HL-60/S4 treated with retinoic acid at 250 ng/mL for 4 days and 3 days (cell line): ENCODE results near the gene RAMACL.

Experiments
- in situ Hi-C: fragments of 300-500 bp; cut with MboI; formaldehyde crosslinking; loops from 2 replicates; pipeline ENCODE4 v1.7.0; 2022; ENCODE audit warnings: low sequenced_read_pairs

Gene RAMACL

DNA sequence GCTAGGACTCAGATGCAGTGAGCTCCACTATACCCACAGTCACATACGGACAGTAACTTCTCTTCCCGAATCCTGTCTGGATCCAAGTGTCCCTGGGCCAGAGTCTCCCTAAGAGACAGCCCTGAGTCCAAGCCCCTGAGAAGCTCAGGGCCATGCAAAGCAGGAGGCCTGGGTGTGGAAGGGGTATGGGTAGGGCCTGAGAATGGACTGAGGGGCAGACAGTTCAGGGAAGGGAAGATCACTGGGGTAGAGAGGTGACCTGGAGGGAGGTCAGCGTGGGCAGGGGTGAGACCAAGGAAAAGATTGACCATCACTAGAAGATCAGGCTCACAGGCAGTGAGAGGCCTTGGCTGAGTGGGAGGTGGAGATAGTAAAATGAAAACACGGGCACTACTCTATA is 31.8 kb upstream of the RAMACL start:
- in situ Hi-C loops, result no loop called here

DNA sequence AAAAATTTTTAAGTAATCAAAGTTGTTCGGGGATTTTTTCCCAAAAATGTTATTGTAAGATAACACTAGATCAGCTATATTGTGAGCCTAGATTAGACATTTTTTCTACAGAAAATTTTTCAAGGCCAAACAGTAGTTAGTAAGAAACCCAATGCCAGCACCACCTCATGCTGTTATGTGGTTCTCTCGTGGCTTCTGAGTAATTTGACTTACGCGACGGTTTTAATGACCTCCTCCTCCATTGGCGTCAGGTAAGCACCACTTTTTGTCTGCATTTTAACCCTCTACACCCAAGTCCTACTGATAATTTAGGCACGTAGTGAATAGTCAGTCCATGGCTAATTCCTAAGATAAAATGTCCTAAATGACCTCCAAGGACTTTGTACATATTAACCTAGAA is 30.9 kb upstream of the RAMACL start:
- in situ Hi-C loops, result no loop called here

DNA sequence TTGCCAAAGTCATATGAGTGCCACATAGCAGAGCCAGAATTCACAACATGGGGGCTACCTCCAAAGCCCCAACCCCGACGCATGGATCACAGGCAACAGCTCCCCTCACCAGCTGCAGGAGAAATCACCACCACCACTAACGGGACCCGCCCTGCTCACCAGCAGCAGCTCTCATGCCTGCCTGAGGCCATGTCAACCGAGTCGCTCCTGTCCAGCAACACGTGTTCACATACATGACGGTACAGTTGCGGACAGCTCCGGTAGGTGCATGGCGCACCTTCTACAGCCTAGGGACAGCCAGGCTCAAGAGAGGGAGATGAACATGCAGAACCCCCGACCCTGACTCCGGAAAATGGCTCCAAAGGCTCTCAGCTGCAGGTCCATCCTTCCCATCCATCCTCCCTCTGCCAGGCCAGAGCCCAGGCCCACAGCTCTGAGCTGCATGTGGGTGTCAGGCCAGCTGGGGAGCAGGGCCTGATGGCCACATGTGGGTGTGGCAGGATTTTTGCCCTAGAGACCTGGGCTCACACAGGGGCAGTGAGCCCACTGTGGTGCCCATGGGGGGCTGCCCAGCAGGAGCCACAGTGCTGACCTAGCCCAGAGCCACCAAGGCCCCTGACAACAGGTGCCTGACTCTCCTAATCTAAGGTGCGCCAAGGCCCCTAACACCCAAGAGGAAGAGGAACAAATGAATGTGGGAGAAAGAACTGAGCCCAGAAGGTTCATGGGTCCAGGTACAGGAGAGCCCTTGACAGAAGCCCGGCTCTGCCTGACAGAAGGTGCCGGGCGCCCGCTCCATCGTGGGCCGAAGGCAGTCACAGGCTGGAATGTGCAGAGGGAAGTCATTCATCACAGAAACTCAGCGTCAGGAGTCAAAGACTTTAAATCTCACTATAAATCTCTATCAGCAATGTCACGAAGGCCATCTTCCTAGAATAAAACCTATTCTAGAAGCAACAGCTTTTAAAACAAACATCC is 30.1 kb upstream of the RAMACL start:
- in situ Hi-C loops, result no loop called here

GRCh38 chr6:166615059-166615770 is 28.7 kb upstream of the RAMACL start:
- in situ Hi-C loops, result no loop called here

GRCh38 chr6:166614589-166614988 is 28.1 kb upstream of the RAMACL start:
- in situ Hi-C loops, result no loop called here

DNA sequence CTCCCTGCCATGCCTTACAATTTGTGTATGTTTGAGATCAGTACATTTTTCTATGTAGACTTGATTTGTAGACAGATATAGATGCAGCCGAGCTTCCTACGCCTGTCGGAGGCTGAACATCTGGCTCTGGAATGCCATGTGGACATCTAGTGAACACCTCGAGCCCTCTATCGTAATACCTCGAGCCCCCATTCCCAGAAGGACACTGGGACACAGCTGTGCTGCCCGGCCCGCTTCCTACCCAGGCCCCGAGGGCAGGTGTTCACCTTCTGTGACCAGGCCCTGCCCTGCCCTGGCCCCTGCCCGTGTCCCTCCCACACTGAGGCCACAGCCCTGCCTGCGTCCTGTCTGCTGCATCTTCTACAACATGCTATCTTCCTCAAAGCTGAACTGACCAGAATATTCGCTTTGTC is 27.7 kb upstream of the RAMACL start:
- in situ Hi-C loops, result no loop called here

DNA sequence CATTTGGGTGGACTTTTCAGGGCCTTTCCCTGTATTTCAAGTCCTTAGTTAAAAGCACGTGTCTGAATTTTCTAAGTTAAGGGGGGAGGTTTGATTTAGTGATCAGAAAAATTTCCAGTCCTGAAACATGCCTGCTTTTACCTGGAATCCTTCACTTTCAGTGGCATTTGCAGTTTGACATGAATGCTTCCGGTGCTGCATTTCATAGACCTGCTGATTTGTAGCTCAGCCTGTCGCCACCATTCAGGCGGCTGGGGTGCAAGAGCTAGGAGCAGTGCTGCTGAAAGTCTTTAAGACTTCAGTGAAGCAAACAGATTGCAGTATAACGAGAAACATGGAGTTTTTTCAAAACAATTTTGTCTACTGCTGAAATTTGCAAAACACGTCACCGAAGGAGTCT is 26.5 kb upstream of the RAMACL start:
- in situ Hi-C loops, result no loop called here

DNA sequence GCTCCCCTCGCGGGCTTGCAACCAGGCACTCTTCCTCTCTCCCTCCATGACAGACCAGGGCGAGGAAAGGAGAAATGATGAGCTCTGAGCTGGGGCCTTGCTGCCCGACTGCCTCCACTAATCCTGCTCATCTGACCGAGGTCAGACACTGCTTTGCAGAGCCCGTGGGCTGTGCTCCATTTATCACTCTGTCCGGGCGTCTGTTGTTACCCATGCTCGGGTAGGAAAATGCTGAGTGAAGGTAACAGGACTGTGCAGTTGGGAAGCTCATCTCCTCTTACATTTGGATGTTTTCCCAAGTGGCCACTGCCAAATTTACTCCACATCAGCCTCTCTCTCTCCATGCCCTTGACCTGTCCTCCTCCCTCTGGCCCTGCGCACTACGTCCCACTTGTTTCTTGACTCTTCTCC is 26.0 kb upstream of the RAMACL start:
- in situ Hi-C loops, result no loop called here

DNA sequence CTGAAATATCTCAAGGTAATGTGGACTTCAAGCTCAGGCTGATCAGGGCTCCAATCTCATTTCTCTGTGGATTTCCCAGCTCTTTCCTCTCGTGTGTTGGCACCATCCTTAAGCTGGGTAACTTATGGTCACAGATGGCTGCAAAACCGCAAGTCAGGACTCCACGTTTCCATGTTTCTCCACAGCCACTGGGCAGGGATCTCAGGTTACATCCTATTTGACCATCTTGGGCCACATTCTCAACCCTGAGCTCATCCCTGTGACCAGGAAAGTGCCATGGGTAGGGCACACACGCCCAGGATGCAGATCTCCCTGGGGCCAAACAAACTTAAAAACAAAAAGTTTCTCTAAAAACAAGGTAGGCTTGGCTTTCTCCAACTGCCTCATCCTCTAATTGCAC is 25.2 kb upstream of the RAMACL start:
- in situ Hi-C loops, result no loop called here

- in situ Hi-C loops, result no loop called here
These were observed 23.6 kb upstream of the RAMACL start for GRCh38 chr6:166610069-166610468.

- in situ Hi-C loops, result no loop called here
These were observed 22.3 kb upstream of the RAMACL start for GRCh38 chr6:166608774-166609173.

DNA sequence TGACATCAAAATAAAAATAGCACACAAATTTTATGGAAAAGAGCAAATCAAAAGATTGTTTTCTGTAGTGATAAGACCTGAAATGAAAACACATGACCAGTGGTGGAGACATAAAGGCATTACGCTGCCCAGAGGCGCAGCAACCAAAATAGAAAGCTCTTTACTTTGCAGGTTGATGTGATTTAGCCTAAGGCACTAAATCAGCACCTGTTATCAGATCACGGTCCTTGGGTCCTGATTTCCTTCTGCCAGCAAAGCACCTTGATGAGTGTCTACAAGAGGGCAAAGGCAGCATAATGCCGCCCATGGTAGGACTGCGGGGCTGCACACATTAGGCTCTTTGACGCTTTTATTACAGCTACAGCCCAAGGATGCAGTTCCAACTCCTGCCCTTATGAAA is 19.3 kb upstream of the RAMACL start:
- in situ Hi-C loops, result no loop called here

DNA sequence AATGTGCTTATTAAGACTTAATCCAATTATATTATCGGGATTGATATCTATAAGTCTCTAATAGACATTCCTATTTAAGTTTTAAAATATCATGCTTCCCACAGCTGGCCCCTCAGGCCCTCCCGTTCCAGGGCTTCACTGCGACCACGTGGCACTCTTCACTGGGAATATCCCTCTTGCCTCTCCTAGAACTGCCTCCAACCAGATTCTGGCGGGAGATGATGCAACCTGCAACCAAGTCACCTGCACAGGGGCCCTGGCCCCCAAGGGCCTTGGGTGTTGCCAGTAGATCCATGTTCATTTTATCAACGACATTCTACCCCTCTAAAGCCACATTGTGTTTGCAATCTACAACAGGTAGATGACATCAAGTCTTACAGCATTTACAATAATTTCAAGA is 18.4 kb upstream of the RAMACL start:
- in situ Hi-C loops, result no loop called here

DNA sequence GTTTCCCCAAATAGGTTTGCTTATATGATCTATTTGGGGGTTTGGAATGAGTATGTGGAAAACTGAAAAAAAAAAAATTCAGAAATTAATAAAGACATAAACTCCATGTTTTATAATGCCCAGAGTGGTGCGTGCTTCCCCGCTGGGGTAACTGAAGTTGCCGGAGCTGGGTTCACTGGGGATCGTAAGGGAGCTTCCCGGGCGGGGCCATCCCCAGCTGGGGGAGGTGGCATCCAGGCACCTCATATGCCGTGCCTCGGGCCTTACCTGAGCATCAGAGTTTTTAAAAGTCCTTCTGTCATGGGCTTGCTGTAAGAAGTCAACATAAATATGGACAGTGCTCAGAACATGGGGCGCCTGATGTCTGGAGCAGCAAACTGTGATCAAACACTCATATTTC is 17.9 kb upstream of the RAMACL start:
- in situ Hi-C loops, result no loop called here

DNA sequence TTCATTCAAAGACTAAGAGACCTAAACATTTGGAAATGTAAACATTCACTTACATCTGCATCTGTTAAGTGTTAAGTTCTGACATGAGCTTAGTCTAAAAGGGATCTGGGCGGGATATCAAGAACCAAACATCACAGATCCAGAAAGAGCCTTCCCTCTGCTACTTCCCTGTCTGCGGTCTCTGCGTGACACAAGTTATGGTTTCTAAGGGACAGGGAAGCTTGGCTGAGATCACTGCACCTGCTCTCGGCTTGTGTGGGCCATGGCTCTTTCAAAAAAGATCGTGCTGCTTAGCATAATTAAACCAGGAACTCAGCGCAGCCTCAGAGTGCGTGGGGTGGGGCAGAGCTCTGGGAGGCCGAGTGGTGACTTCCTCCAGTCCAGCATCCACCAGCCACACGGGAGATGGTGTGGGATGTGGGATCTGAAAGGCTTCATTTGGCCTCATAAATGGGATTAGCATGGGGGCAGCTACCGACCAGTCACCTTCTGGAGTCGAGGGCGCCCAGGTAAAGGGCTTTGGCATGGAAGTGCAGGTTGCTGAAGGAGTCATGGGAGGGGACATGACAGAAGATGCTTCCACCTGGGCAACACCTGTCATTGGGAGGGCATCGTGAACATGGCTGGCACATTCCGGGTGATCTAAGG is 16.7 kb upstream of the RAMACL start:
- in situ Hi-C loops, result no loop called here

- in situ Hi-C loops, result no loop called here
These were observed 15.5 kb upstream of the RAMACL start for GRCh38 chr6:166601956-166602355.

- in situ Hi-C loops, result no loop called here
These were observed 14.5 kb upstream of the RAMACL start for GRCh38 chr6:166600931-166601330.

- in situ Hi-C loops, result no loop called here
These were observed 12.7 kb upstream of the RAMACL start for GRCh38 chr6:166599205-166599604.

- in situ Hi-C loops, result no loop called here
These were observed 12.1 kb upstream of the RAMACL start for GRCh38 chr6:166598441-166599138.

DNA sequence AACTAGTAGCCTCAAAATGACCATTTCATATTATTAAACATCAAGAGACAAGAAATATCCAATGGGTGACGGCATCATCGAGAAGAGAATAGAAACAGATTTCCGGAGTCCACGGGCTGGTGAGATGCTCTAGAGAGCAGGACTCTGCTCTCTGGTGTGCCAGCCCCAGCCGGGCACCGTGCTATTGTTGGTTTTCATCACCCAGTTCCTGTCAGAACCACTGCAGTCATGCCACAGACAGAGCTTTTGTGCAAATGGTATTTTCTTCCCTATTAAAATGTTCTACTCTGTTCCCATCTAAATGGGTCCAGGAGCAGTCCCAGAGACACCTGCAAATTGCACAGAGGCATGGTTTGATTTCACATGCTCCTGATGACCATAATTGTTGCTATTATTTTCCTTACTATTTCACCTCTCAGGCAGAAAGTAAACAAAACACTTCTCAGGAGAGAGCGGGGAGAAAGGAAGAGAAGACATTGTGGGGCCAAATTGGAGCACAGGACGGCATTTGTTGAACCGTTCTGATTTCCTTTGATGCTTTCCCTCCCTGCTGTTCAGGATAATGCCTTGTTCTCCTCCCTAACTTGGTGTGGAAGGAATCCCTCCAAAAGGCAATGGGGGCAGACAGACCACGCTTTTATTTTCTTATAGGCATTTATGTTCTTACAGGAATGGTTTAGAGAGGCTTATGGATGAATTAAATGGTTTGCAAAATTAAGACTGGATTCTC is 11.4 kb upstream of the RAMACL start:
- in situ Hi-C loops, result no loop called here
